Measurements from ENCODE around the gene ETV6.
"Not testable (repeated sequence)": the region's sequence is repeated elsewhere in the genome, so short reads cannot be mapped to it uniquely, and the experiment has no call there.

The ETV6 gene

DNA sequence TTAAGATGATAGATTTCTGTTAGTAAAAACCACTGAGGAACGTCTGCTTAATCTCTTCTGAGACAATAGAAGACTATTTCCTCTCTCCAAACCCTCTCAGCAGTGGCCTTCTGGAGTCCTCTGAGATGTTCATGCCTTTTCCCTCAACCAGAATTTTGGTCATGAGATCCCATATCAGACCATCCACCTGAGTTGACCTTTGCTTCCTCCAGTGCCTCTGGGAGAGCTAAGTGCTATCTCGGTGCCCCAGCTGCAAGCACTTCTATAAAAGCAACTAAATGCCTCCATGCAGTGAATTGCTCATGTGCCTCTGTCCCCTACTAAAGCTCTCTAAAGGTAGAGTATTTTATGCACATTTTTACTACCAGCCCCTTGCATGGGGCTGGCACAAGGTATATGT lies 248.4 kb downstream of the ETV6 start:
- no peak for DNase-seq

DNA sequence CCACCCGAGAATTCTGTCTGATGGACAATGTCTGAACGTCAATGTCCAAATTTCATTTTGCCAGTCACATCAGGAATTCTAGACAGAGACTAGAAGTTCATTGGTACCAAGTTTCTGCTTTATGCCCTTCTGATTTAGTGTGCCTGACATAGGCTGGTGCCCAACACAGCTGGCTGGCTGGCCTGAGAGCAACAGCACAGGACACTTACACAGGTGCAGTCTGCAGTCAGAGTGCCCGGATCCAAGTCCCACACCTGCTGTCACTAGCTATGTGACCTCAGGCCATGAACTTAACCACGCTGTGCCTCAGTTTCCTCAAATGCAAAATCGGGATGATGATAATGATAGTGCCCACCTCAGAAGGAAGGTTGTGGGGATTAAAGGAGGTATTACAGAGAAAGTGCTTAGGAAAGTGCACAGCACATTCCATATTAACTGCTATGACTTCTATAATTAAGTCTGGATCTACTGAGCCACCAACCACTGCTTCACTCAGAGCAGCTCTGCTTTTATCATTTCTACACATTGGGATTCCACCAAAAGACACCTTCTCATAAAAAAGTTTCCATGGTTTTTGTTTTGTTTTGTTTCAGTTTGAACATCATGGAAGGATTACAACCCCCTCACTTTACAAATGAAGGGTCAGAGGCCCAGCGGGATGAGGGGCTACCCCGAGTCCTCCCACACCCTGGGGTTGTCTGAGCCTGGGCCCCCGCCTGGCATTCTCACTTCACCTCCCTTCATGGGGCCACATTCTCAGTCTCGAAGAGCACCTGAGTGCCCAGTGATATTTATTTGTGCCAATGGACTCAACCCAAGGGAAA lies 252.4 kb downstream of the ETV6 start:
- no peak for DNase-seq

DNA sequence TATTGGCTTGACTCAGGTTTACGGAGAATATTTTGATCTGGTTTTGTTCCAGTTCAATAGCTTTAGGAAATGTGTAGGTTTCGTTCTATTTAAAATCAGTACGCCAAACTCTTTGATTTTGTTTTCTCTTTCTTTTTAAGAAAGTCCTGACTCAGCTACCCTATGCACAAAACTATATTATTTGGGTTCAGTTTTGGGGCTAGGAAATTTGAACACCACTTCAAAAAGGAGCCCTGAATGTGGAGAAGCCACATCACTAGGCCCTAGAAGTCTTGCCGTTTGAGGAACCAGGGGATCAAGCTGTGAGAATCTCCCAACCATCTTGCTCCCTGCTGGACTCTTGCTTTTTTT lies 253.0 kb downstream of the ETV6 start:
- DNase-seq, result no peak

DNA sequence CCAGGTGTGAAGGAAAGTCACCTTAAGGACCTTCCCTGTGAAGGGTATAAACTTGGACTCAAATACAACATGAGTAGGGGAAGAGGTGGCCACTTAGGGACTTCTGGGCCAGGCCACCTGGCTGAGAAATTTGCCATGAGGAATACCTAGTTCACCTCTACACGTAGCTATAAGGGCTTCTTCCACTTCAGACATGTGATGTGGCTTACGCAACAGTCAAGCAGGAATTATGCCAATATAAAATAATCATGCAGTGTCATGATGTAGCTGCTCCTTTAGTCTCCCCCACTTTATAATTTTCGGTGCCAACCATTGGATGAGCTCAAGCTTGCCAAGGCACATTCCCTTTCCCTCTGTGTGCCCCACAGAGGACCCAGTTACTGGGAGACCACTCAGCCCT lies 254.7 kb downstream of the ETV6 start:
- DNase-seq, result no peak

DNA sequence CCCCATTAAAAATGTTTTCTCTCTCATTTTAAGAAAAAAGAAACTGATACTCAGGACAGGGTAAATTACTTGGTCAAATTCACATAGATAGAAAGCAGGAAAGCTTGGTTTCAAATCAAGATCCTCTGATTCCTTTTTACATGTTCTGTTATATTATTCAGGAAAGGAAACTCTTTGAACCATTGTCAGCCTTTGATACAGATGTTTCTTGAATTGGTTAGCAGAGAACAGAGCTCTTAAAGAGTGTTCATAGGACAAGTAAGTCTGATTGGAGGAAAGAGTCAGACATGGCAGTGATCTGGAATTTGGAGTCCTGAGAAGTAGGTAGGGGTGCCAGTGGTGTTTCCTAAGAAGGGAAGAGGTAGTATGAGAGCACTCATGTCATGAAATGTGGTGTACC lies 256.1 kb downstream of the ETV6 start:
- DNase-seq, result no peak

DNA sequence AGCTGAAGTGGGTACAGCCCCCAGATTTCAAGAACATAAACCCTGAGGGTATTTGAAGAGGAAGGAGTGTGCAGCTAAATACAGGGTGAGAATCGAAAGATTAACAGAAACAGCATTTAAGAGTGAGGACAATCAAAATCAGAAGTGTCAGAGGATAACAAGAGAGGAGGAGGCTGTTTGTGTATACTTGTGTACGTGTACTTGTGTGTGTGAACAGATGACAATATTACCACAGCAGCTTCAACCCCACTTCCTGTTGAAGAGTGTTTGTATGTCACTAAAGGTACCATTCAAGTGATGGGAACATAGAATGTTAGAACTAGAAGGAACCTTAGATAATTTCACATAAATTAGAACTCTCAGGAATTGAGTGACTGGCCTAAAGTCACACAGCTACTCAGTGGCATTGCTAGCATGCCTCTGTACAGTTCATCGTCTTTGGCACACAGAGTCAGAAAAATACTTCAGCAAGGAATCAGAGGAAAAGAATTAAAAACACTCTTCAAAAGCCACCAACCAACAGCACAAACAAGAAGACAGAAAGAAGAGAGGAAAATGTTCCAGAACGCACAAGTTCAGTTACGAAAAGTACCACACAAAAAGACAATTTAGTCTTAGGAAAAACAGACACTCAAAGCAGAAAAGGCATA lies 256.9 kb downstream of the ETV6 start:
- no peak for DNase-seq

DNA sequence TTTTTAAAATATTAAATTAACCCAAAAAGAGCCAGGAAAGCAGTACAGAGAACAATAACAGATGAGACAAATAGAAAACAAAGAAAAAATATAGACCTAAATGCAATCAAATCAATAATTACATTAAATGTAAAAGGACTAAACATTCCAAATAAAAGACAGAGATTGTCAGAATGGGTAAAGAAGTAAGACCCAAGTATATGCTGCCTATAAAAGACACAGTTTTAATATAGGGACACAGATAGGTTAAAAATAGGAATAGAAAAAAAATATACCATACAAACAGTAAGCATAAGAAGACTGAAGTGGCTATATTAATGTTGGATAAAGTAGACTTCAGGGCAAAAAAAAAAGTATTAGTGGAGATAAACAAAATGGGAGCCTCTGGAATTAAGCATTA lies 258.2 kb downstream of the ETV6 start:
- no peak for DNase-seq

DNA sequence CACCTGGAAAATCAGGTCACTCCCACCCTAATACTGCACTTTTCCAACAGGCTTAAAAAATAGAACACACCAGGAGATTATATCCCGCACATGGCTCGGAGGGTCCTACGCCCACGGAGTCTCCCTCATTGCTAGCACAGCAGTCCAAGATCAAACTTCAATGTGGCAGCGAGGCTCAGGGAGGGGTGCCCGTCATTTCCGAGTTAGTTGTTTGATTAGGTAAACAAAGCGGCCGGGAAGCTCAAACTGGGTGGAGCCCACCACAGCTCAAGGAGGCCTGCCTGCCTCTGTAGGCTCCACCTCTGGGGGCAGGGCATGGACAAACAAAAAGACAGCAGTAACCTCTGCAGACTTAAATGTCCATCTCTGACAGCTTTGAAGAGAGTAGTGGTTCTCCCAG lies 259.9 kb downstream of the ETV6 start:
- not testable (repeated sequence) for DNase-seq

DNA sequence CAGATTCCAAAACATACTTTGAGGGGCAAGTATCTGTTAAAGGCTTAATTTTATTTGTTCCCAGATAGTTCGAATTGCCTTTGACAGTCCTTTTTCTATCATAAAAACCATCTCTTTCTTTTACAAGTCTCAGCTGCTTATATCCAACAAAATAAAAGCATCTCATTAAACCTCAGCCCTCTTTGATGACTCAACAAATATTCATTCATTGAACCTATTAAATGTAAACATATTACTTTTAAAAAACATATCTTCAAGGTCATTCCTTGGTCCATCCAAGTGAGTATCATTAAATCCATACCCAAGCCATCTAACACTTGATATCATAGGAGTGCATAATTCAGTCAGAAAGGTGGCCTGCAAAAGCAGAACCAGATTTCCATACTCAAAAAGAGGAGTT lies 266.6 kb downstream of the ETV6 start:
- no peak for DNase-seq

DNA sequence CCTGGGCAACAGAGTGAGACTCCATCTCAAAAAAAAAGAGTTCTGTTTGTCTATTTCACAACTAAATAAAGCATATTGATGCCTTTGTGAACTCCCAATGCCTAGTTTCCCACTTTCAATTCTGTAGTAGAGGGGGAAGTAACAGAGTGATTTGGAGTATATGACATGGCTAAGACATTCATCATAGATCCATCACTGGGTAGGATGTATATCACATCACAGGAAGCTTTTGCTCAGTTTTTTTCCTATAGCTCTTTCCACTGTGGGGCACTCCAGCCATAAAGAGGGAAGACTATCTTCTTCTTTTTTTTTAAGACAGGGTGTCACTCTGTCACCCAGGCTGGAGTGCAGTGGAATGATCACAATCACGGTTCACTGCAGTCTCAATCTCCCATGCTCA lies 267.3 kb downstream of the ETV6 start:
- DNase-seq, result no peak

DNA sequence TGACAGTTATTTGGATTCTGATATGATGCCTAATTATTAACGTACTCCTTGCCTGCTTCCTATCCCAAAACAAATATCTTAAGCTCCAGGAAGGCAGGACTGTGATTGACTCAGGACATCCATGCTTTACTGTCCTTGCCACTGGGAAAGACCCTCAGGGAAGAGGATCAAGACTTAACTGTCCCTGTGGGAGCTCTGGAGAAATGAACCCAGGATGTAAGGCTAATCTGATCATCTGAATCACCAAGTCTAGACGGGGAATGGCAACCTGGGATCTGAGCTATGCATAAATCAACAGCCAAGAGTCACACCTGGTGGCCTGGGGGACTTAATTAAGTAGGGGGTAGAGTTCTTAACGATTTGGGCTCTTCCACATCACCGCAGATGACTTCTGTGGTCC lies 268.0 kb downstream of the ETV6 start:
- DNase-seq, result no peak

DNA sequence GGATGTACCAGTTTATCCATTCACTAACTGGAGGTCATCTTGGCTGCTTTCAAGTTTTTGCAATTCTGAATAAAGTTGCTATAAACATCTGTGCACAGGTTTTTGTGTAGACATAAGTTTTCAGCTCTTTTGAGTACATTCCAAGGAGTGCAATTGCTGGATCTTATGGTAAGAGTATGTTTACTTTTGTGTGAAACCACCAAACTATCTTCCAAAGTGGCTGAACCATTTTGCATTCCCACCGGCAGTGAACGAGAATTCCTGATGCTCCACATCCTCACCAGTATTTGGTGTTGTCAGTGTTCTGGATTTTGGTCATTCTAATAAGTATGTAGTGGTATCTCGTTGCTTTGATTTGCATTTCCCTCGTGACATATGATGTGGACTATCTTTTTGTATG lies 270.8 kb downstream of the ETV6 start:
- DNase-seq, result no peak

DNA sequence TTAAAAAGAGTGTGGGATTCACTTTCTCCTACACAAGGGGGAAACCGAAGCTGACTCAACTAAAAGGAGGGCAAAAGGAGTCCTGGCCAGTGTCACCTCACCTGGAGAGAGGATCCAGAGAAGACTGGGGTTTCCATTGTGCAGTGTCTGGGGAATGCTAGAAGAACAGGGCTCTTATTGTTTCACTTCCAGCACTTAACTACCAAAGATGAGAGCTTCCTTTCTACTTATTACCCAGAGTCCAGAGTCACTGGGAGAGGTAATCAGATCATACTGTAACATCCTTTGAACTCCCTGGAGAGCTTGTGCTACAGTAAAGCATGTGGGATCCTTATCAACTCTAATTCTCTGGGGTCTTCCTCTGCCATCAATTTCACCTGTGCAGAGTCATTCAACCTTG lies 272.9 kb downstream of the ETV6 start:
- peak; percentile 23 for DNase-seq

DNA sequence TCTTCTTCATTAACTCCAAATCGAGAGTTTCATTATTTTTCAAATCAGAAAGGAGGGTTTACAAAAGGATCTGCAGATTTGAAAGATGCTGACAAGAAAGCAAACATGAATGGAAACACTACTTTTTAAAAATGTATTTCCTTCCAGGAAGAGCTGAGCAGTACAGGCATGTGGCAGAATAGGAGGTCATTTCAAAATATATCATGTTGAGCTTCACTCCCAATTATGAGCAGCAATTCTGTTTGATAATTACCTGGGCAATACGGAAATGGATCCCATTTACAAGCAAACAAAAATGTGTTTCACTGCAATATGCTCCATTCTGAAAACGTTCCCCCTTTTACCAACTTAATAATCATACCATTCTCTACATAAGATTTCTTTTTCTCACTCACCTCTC lies 273.6 kb downstream of the ETV6 start:
- DNase-seq, result no peak

DNA sequence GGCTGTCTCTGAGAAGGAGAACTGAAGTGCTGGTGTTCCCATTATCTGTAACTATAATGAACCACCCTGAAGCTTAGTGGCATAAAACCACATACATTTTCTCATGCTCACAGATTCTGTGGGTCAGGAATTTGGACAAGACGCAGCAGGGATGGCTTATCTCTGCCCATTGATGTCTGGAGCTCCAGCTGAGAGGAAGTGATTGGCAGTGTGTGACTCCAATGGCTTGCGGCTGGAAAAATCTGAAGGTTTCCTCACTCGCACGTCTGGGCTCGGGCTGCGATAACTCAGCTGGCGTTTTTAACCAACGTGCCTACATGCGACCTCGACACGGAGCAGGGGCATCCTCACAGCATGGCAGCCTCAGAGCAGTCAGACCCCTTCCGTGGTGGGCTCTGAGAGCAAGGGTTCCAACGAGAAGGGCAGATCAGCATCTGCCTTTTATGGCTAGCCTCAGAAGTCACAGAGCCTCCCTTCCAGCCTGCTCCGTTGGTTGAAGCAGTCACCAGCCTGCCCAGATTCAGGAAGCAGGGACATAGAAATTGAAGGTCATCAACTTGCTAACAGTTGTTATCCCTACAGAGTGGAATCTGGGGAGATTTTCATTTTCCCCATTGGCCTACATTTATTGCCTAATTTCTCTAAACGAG lies 277.9 kb downstream of the ETV6 start:
- peak; percentile 35 for DNase-seq

DNA sequence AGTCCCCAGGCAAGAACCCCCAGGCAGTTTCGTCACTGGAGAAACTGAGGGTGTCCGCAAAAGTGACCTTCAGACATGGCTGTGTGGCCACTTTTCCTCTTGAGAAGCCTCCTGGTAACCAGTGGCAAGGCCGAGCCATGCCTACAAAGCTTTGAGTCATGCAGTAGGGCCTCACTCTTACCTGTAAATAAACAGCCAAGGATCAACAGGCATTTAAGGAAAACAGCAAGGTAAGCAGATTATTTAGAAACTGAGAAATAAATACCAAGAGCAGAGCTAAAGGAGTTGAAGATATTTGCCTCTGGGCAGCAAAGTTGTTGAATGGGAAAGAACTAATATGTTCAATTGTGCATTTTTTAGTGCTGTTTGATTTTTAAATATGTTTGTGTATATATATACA lies 280.2 kb downstream of the ETV6 start:
- no peak for DNase-seq

DNA sequence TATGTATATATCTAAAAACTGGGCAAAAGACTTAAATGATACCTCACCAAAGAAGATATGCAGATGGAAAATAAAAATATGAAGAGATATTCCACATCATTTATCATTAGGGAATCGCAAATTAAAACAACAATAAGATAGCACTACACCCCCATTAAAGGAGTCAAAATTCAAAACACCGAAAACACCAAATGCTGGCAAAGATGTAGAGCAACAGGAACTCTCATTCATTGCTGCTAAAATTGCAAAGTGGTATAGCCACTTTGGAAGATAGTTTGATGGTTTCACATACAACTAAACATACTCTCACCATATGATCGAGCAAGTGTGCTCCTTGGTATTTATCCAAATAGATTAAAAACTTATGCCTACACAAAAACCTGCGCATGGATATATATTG lies 289.7 kb downstream of the ETV6 start:
- no peak for DNase-seq

DNA sequence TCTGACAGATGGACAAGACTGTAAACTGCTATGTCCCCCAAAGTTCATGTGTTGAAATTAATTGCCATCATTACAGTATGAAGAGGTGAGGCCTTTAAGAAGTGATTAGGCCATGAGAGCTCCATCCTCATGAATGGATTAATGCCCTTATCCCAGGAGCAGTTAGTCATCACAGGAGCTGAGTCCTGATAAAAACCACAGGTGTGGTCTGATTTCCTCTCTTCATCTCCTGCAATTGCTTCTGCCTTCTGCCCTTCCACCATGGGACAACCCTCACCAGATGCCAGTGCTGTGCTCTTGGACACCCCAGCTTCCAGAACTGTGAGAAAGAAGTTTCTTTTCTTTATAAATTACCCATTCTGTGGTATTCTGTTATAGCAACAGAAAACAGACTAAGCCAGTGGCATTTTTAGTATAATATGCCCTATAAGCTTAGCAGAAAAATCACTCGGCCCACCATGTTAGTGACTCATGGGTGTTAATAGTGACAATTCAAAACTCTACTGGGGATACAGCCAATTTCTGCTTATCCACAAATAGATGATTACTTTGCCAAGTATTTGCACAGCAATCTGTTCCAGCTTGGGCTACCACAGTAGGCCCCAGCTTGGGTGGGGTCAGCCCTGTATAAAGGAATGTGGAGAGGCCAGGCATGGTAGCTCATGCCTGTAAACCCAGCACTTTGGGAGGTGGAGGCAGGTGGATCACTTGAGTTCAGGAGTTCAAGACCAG lies 292.3 kb downstream of the ETV6 start:
- no peak for DNase-seq

DNA sequence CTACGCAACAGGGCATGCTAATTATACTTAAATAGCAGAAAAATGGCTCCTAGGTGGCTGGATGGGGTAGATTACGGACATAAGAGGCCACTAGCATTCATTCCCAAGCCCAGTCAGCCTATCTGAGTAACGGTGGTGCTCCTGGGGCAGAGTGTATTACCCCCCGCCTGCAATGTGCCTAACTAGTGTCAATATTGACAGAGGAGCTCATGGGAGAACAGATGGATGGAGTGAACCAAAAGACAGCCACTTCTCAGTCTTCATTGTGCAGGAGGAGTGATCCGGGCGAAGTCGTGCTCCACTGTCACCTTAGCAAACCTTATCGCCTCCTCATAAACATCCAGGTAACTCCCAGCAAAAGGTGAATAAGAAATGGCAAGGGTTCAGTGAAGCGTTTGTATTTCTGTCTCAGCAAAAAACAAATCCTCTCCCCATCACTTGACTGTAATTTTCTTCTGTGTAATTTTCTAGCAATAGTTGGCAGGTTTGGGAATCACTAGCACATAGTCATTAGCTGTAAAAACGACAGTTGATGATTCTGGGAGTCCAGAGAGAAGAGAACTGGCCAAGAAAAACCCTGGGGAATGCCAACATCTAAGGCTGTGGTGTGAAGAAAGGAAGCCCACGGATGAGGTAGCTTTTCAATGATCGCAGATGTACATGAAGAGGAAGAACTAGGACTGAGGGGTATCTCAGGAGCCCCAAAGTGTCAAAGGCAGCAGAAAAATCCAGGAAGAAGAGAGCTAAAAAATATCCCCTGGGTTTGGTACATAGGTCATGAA lies 294.6 kb downstream of the ETV6 start:
- no peak for DNase-seq

All from eye (tissue), 1 donor.